ENCODE results near the gene MSI2. TPM values are rescaled to one million over a fixed set of nuclear protein-coding genes. Genes with fewer than 3 reads are reported as not detected.

MSI2 gene
- polyA plus RNA-seq, 1 of the 3 experiments (the other 2 are of a cell fraction): 24.1 TPM

DNA sequence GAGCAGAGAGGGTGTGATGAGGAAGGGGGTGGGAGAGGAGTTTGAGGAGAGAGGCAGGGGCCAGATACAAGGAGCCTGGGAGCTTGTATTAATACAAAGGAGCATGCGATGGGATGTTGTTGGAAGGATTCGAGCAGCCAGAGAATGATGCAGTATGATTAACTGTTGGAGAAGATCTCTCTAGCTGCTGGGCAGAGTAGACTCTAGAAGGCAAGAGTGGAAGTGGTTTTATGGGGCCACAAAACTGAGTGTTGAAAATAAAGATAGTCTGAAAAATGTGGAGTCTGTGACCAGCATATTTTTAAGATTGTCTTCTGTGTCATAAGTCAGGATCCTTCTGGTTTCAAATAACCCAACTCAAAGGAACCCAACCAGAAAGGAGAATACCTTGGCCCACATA lies 98.3 kb downstream of the MSI2 start:
- no peak overlapping the region for H3K4me3 ChIP-seq (ENCODE audit: low read depth in 2 of 2, low read length in 1 of 2)
- no peaks in the 10 kb centered on the region for H4K20me1 ChIP-seq (ENCODE audit: insufficient read depth)
- H3K4me1 ChIP-seq (ENCODE audit: control insufficient read depth in 1 of 2, insufficient read depth in 2 of 2, low read depth in 1 of 2, low read length in 1 of 2): peaks cover 0 to 46% of the 10 kb centered on the region in 2 experiments; a peak in 2 of 4 replicates
- DNase-seq: no peak
- H3K79me2 ChIP-seq (ENCODE audit: insufficient read depth): no peaks in the 10 kb centered on the region
- CTCF ChIA-PET: interaction anchor here (1.2 to 1.4 kb wide), 3 partner anchors 11 to 112 kb away, joined by 3 to 5 read pairs (median 4); no protein-coding TSS in a partner anchor
- no peak overlapping the region for H3K9ac ChIP-seq
- POLR2A ChIA-PET: no interaction called here
- H3K36me3 ChIP-seq (replicated peaks in 1 of 2; ENCODE audit: control insufficient read depth in 1 of 2, insufficient read depth in 2 of 2, low read length in 1 of 2): peaks cover 0 to 10% of the 10 kb centered on the region in 2 experiments
- no peak overlapping the region for H3K4me2 ChIP-seq
- no peak overlapping the region for H2AFZ ChIP-seq (ENCODE audit: low read depth)
- 96% methylated on average over 2 of the region's 2 CpGs for WGBS (ENCODE audit: low lambda C conversion rate)
- no peaks in the 10 kb centered on the region for H3K27me3 ChIP-seq (ENCODE audit: insufficient read depth)
- no peaks in the 10 kb centered on the region for H3K9me2 ChIP-seq
- H3K27ac ChIP-seq (ENCODE audit: low read depth in 2 of 2, low read length in 1 of 2): peak overlapping the region in 1 of 2 experiments; percentile 56; a peak in 2 of 4 replicates
- no peak for TF ChIP-seq FOSL2 (IDR thresholded peaks at IDR 0.05; ENCODE audit: borderline replicate concordance, low read depth)
- no peak for TF ChIP-seq SMC3 (IDR thresholded peaks at IDR 0.05; ENCODE audit: low read depth, low read length)
- no peak for TF ChIP-seq ELF1 (IDR thresholded peaks at IDR 0.05)
- TF ChIP-seq JUND (IDR thresholded peaks at IDR 0.05): no peak
- TF ChIP-seq NRF1 (IDR thresholded peaks at IDR 0.05; ENCODE audit: low read depth, low read length): no peak
- TF ChIP-seq RFX5 (IDR thresholded peaks at IDR 0.05; ENCODE audit: low read length): no peak
- TF ChIP-seq RCOR1 (IDR thresholded peaks at IDR 0.05; ENCODE audit: low read length): no peak
- TF ChIP-seq NFIC (IDR thresholded peaks at IDR 0.05; ENCODE audit: borderline replicate concordance): no peak
- TF ChIP-seq, protein P1, sequence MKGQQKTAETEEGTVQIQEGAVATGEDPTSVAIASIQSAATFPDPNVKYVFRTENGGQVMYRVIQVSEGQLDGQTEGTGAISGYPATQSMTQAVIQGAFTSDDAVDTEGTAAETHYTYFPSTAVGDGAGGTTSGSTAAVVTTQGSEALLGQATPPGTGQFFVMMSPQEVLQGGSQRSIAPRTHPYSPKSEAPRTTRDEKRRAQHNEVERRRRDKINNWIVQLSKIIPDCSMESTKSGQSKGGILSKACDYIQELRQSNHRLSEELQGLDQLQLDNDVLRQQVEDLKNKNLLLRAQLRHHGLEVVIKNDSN (IDR thresholded peaks at IDR 0.05; ENCODE audit: borderline replicate concordance, low read depth): no peak
- TF ChIP-seq, protein P2, sequence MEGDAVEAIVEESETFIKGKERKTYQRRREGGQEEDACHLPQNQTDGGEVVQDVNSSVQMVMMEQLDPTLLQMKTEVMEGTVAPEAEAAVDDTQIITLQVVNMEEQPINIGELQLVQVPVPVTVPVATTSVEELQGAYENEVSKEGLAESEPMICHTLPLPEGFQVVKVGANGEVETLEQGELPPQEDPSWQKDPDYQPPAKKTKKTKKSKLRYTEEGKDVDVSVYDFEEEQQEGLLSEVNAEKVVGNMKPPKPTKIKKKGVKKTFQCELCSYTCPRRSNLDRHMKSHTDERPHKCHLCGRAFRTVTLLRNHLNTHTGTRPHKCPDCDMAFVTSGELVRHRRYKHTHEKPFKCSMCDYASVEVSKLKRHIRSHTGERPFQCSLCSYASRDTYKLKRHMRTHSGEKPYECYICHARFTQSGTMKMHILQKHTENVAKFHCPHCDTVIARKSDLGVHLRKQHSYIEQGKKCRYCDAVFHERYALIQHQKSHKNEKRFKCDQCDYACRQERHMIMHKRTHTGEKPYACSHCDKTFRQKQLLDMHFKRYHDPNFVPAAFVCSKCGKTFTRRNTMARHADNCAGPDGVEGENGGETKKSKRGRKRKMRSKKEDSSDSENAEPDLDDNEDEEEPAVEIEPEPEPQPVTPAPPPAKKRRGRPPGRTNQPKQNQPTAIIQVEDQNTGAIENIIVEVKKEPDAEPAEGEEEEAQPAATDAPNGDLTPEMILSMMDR (IDR thresholded peaks at IDR 0.05): no peak
- TF ChIP-seq, protein P3, sequence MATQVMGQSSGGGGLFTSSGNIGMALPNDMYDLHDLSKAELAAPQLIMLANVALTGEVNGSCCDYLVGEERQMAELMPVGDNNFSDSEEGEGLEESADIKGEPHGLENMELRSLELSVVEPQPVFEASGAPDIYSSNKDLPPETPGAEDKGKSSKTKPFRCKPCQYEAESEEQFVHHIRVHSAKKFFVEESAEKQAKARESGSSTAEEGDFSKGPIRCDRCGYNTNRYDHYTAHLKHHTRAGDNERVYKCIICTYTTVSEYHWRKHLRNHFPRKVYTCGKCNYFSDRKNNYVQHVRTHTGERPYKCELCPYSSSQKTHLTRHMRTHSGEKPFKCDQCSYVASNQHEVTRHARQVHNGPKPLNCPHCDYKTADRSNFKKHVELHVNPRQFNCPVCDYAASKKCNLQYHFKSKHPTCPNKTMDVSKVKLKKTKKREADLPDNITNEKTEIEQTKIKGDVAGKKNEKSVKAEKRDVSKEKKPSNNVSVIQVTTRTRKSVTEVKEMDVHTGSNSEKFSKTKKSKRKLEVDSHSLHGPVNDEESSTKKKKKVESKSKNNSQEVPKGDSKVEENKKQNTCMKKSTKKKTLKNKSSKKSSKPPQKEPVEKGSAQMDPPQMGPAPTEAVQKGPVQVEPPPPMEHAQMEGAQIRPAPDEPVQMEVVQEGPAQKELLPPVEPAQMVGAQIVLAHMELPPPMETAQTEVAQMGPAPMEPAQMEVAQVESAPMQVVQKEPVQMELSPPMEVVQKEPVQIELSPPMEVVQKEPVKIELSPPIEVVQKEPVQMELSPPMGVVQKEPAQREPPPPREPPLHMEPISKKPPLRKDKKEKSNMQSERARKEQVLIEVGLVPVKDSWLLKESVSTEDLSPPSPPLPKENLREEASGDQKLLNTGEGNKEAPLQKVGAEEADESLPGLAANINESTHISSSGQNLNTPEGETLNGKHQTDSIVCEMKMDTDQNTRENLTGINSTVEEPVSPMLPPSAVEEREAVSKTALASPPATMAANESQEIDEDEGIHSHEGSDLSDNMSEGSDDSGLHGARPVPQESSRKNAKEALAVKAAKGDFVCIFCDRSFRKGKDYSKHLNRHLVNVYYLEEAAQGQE (IDR thresholded peaks at IDR 0.05; ENCODE audit: low read depth, low read length): no peak
- TF ChIP-seq TAF1 (IDR thresholded peaks at IDR 0.05; ENCODE audit: borderline replicate concordance, low read depth, low read length): no peak
- TF ChIP-seq, protein P4, sequence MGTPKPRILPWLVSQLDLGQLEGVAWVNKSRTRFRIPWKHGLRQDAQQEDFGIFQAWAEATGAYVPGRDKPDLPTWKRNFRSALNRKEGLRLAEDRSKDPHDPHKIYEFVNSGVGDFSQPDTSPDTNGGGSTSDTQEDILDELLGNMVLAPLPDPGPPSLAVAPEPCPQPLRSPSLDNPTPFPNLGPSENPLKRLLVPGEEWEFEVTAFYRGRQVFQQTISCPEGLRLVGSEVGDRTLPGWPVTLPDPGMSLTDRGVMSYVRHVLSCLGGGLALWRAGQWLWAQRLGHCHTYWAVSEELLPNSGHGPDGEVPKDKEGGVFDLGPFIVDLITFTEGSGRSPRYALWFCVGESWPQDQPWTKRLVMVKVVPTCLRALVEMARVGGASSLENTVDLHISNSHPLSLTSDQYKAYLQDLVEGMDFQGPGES (IDR thresholded peaks at IDR 0.05; ENCODE audit: low read depth, low read length): no peak
- TF ChIP-seq TEAD4 (IDR thresholded peaks at IDR 0.05; ENCODE audit: borderline replicate concordance, insufficient read depth): no peak
- H3K9me3 ChIP-seq: no peaks in the 10 kb centered on the region
- peaks cover 8% of the 10 kb centered on the region for H3F3A ChIP-seq (replicated peaks; ENCODE audit: insufficient read depth)
